ENCODE measurements around the gene MT3.

- TF ChIP-seq CTCF (conservative IDR thresholded peaks at IDR 0.05; ENCODE audit: low read depth in 2 of 2) (no peak), EZH2 (IDR thresholded peaks at IDR 0.05; ENCODE audit: low read depth, unreplicated experiment) (no peak), EZH2phosphoT487 (IDR thresholded peaks at IDR 0.05; ENCODE audit: unreplicated experiment) (no peak), POLR2AphosphoS5 (IDR thresholded peaks at IDR 0.05; ENCODE audit: low read depth) (no peak)
Measured at GRCh38 chr16:56547949-56548567, 41.3 kb upstream of the MT3 start.

Measured in GM23338 (cell line).